Measurements from ENCODE around the gene SLC35E1.

Gene SLC35E1

DNA sequence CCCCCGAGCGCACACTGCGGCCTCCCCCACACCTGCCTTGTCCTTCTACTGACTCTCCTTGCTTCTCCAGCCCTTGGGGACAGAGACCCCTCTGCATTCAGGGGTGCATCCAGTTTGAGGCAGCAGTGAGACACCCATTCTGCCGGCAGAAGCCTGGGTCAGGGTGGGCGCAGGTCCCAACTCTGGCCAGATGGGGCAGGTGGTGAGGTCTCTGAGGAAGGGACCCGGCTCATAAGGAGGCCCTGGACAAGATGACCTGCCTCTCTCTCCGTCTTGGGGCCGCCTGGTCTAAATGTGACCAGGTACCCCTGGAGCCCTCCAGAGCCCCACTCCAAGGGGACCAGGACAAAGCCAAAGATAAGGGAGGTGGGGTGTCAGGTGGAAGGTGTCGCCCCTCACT lies 36.1 kb downstream of the SLC35E1 start:
- TF ChIP-seq, protein P1, sequence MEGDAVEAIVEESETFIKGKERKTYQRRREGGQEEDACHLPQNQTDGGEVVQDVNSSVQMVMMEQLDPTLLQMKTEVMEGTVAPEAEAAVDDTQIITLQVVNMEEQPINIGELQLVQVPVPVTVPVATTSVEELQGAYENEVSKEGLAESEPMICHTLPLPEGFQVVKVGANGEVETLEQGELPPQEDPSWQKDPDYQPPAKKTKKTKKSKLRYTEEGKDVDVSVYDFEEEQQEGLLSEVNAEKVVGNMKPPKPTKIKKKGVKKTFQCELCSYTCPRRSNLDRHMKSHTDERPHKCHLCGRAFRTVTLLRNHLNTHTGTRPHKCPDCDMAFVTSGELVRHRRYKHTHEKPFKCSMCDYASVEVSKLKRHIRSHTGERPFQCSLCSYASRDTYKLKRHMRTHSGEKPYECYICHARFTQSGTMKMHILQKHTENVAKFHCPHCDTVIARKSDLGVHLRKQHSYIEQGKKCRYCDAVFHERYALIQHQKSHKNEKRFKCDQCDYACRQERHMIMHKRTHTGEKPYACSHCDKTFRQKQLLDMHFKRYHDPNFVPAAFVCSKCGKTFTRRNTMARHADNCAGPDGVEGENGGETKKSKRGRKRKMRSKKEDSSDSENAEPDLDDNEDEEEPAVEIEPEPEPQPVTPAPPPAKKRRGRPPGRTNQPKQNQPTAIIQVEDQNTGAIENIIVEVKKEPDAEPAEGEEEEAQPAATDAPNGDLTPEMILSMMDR (IDR thresholded peaks at IDR 0.05; ENCODE audit: borderline replicate concordance, insufficient read depth, low read depth, low read length), result no peak
- H3K4me3 ChIP-seq (ENCODE audit: low read depth, low read length), result no peak overlapping the region

DNA sequence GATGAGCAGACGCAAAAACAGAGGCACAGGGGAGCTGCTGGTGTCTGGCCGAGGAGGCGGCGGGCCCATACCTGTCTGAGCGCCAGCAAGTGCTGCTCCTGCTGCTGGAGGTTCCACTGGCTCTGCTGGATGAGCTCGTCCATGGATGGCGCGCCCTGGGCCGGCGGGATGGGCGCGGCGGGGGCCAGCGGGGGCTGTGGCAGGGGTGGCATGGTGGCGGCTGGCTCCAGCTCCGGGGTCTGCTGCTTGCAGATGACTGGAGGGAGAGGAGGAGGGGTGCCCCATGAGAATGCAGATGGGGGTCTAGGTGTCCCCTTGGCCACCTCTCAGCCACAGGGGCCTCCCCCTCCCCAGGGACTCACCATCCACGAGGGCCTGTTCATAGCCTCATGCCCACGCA lies 36.8 kb downstream of the SLC35E1 start:
- no peak overlapping the region for H3K4me3 ChIP-seq (ENCODE audit: low read depth, low read length)
- TF ChIP-seq, protein P1 (IDR thresholded peaks at IDR 0.05; ENCODE audit: borderline replicate concordance, insufficient read depth, low read depth, low read length), result no peak

DNA sequence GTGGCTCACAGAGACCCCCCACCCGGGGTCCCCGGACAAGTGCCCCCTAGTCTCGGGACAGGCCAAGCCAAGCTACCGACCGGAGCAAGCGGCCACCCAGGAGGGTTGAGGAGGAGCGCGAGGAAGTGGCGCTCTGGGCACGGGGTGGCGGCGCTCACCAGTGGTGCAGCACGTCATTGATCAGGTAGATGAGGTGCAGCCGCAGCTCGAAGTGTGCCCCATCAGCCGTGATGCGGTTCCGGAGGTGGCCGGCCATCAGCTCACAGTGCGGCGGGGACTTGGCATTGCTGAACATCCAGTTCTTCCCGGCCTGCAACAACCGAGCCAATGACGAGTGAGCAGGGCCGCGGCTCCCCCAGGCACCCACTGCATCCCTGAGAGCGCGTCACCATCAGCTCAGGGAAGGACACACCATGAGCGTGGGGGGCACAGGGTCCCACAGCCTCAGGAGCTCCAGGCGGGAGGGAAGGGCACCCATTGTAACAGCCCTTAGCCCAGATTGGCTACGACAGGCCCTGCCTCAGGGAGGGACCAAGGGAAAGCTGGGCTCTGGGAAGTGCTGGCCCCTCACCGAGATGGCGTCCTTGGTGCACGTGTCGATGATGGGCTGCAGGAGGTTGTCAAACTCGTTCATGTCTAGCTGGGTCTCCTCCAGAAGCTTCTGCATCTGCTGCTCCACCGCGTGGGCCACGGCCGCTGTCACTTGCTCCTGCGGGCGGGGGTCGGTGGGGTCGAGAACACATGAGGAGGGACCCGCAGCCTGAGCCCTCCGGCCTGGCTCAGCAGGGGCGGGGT lies 39.6 kb downstream of the SLC35E1 start:
- no peak overlapping the region for H3K4me3 ChIP-seq (ENCODE audit: low read depth, low read length)
- TF ChIP-seq, protein P1 (IDR thresholded peaks at IDR 0.05; ENCODE audit: borderline replicate concordance, insufficient read depth, low read depth, low read length), result no peak

DNA sequence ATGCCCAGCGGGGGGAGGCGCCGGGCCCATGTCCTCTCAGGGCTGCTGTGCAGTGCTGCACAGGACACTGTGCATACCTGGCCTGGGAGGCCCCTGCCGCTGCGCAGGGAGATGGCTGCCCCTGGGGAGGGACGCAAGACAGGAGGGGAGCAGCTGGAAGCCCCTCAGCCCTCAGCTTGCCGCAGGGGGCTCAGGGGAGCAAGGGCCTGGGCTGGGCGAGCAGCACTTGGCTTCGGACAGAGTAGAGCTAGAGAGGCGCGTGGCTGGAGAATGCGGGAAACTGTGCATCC lies 40.9 kb downstream of the SLC35E1 start:
- H3K4me3 ChIP-seq (ENCODE audit: low read depth, low read length), result no peak overlapping the region
- TF ChIP-seq, protein P1 (IDR thresholded peaks at IDR 0.05; ENCODE audit: borderline replicate concordance, insufficient read depth, low read depth, low read length), result no peak

DNA sequence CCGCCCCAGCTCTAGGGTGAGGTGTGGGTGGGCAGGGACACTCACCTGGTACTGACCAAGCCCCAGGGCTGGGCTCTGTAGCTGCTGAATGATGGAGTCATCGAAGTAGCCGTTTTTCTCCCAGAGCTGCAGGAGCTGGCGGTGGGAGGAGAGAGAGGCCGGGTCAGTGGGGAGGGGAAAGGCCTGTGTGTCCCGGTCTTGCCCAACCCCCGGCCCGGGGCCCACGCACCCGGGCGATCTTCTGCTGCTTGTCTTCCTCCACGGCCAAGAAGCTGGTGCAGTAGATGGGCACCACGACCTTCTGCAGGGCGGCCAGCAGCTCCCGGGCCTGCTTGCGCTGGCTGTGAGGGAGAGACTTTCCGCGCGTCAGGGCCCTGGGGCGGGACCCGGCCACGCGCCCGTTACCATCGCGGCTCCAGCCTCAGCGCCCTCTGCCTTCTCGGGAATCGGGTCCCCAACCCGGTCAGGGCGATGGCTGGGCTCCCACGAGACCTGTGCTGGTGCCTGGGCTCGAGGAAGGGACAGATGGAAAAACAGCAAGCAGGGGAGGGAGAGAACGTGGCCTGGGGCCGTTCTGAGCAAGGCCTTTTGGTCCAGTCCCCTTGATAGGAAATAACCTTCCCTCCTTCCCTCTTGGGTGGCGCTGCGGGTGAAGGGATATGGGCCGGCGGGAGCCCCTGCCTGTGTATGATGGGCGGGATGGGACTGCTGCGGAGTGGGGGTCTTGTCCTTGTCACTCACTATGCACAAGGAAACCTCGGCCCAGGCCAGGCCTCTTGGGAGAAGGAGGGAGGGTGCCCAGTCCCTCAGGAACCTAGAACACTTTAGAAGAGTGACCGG lies 41.5 kb downstream of the SLC35E1 start:
- H3K4me3 ChIP-seq (ENCODE audit: low read depth, low read length), result no peak overlapping the region
- TF ChIP-seq, protein P1 (IDR thresholded peaks at IDR 0.05; ENCODE audit: borderline replicate concordance, insufficient read depth, low read depth, low read length), result no peak

DNA sequence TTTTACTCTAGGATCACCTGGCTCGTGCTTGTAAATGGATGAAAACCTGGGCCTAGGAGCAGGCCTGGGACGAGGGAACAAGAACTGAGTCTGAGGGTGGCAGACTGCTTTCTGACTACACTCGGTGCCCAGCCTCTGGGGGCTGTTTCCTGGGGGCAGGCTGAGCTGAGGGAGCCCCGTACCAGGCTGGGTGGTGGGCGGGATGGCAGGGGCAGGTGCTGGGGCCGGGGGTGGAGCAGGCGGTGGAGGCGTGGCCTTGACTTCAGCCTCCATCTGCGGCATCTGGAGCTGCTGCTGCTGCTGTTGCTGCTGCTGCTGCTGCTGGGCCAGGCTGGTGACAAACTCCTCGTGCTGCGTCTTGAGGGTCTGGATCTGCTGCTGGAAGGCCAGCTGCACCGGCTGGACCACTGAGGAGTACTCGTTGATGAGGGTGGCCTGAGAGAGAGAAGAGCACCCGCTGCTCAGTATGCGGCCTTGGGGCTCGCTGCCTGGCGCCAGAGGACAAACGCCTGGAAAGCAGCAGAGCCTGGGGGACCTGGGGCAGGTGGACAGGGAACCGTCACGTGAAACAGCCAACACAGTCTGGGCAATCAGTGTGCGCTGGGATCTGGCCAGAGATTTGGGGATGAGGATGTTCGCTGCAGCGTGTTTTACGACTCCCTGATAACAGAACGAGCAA lies 42.6 kb downstream of the SLC35E1 start:
- no peak overlapping the region for H3K4me3 ChIP-seq (ENCODE audit: low read depth, low read length)
- TF ChIP-seq, protein P1 (IDR thresholded peaks at IDR 0.05; ENCODE audit: borderline replicate concordance, insufficient read depth, low read depth, low read length), result no peak
